ENCODE results near the gene UTP3. TPM values are rescaled to one million over a fixed set of nuclear protein-coding genes. Genes with fewer than 3 reads are reported as not detected.
"Not testable (repeated sequence)": the region's sequence is repeated elsewhere in the genome, so short reads cannot be mapped to it uniquely, and the experiment has no call there.

Gene UTP3
- 38.5 and 40.1 TPM in 2 replicates for total RNA-seq

GRCh38 chr4:70687821-70688794 lies at the start of gene UTP3:
UTP3 (plus strand) TSS chr4:70688532; CDS start chr4:70688678, 146 bp downstream.
- ChIA-PET POLR2A (interaction anchor here (0.7 to 6.0 kb wide), 23 partner anchors 7 to 305 kb away, joined by 3 to 84 read pairs (median 4); partner anchors contain the start of genes DCK and GRSF1), CTCF (interaction anchor here (0.5 to 6.7 kb wide), 8 partner anchors 17 to 306 kb away, joined by 3 to 48 read pairs (median 4); no protein-coding TSS in a partner anchor)
- Mint-ChIP-seq H3K27me3 (no peaks in the 10 kb centered on the region), H3K4me1 (peaks cover 48% of the 10 kb centered on the region), H3K36me3 (ENCODE audit: low read depth) (peaks cover 34% of the 10 kb centered on the region), H3K27ac (peak within 1 kb of the TSS; percentile 100), H3K4me3 (peak within 1 kb of the TSS; percentile 99), H3K9me3 (no peaks in the 10 kb centered on the region)
- intact Hi-C loops (cut with micrococcal nuclease), result loop anchor here (1.0 to 2.0 kb wide), 10 partner anchors 8 to 305 kb away; partner anchors contain the start of genes DCK, GRSF1 and MOB1B
- TF ChIP-seq CTCF (IDR thresholded peaks at IDR 0.05), result peak; percentile 96
- ATAC-seq (ENCODE audit: low read depth) (peak; percentile 88), DNase-seq (peak; percentile 83)

- H3K4me1 Mint-ChIP-seq, result no peaks in the 10 kb centered on the region
- no peaks in the 10 kb centered on the region for H3K9me3 Mint-ChIP-seq
- CTCF ChIA-PET, result no interaction called here
- H3K4me3 Mint-ChIP-seq, result no peak overlapping the region
- TF ChIP-seq CTCF (IDR thresholded peaks at IDR 0.05), result no peak
- intact Hi-C loops (cut with micrococcal nuclease), result no loop called here
- POLR2A ChIA-PET, result no interaction called here
- no peaks in the 10 kb centered on the region for H3K27me3 Mint-ChIP-seq
- H3K36me3 Mint-ChIP-seq (ENCODE audit: low read depth), result peaks cover 2% of the 10 kb centered on the region
- ATAC-seq (ENCODE audit: low read depth), result no peak
- H3K27ac Mint-ChIP-seq, result no peak overlapping the region
- DNase-seq, result no peak
These were observed 48.1 kb upstream of the UTP3 start for GRCh38 chr4:70640192-70640591.

GRCh38 chr4:70650741-70651140 lies 37.6 kb upstream of the UTP3 start:
- H3K4me1 Mint-ChIP-seq; POLR2A ChIA-PET; H3K9me3 Mint-ChIP-seq; H3K36me3 Mint-ChIP-seq (ENCODE audit: low read depth); H3K4me3 Mint-ChIP-seq; ATAC-seq (ENCODE audit: low read depth); DNase-seq; H3K27ac Mint-ChIP-seq; H3K27me3 Mint-ChIP-seq: not testable (repeated sequence)
- CTCF ChIA-PET, result interaction anchor here (1.1 kb wide), 2 partner anchors 9 to 1072 kb away, joined by 3 read pairs; no protein-coding TSS in a partner anchor
- intact Hi-C loops (cut with micrococcal nuclease), result loop anchor here (5.0 kb wide), 1 partner anchor 167 kb away; no protein-coding TSS in a partner anchor

GRCh38 chr4:70651864-70652506 lies 36.3 kb upstream of the UTP3 start:
- CTCF ChIA-PET, result interaction anchor here (0.6 to 1.6 kb wide), 26 partner anchors 9 to 1650 kb away, joined by 3 to 10 read pairs (median 4); partner anchors contain the start of genes DCK and JCHAIN
- DNase-seq, result no peak
- Mint-ChIP-seq H3K4me3 (no peak overlapping the region), H3K27ac (no peak overlapping the region), H3K27me3 (no peaks in the 10 kb centered on the region), H3K9me3 (no peaks in the 10 kb centered on the region), H3K4me1 (peaks cover 5% of the 10 kb centered on the region), H3K36me3 (ENCODE audit: low read depth) (peaks cover 5% of the 10 kb centered on the region)
- intact Hi-C loops (cut with micrococcal nuclease), result loop anchor here (1.0 to 5.0 kb wide), 13 partner anchors 36 to 1651 kb away; partner anchors contain the start of genes MOB1B and UTP3
- peak; percentile 67 for ATAC-seq (ENCODE audit: low read depth)
- POLR2A ChIA-PET, result interaction anchor here (0.6 to 1.3 kb wide), 4 partner anchors 11 to 82 kb away, joined by 3 to 8 read pairs (median 4); no protein-coding TSS in a partner anchor
- no peak for TF ChIP-seq CTCF (IDR thresholded peaks at IDR 0.05)

GRCh38 chr4:70654605-70655011 lies 33.7 kb upstream of the UTP3 start:
- no peak for TF ChIP-seq CTCF (IDR thresholded peaks at IDR 0.05)
- intact Hi-C loops (cut with micrococcal nuclease), result loop anchor here (5.0 kb wide), 1 partner anchor 163 kb away; no protein-coding TSS in a partner anchor
- Mint-ChIP-seq H3K27me3 (no peaks in the 10 kb centered on the region), H3K36me3 (ENCODE audit: low read depth) (peaks cover 6% of the 10 kb centered on the region), H3K9me3 (no peaks in the 10 kb centered on the region), H3K4me1 (peaks cover 9% of the 10 kb centered on the region), H3K27ac (no peak overlapping the region), H3K4me3 (no peak overlapping the region)
- POLR2A ChIA-PET, result no interaction called here
- DNase-seq (no peak), ATAC-seq (ENCODE audit: low read depth) (no peak)
- CTCF ChIA-PET, result interaction anchor here (0.8 to 1.0 kb wide), 2 partner anchors 83 to 354 kb away, joined by 3 read pairs; no protein-coding TSS in a partner anchor

Data from activated B cell treated with CpG ODN at 0.5 μM for 24 hours (primary cell).